HG03064 (cell line): Measurements from ENCODE around the gene CLEC4D.
A peak's percentile ranks its signal among the peaks of the same experiment; 100 is the strongest.
"Not testable (repeated sequence)": the region's sequence is repeated elsewhere in the genome, so short reads cannot be mapped to it uniquely, and the experiment has no call there.

ENCODE experiments used
- ATAC-seq: cut with Tn5 transposase; IDR thresholded peaks from one replicate; pipeline ENCODE4 v1.9.1; 2021; ENCODE audit warnings: low read depth; ENCODE audit not compliant: unreplicated experiment

The CLEC4D gene

DNA sequence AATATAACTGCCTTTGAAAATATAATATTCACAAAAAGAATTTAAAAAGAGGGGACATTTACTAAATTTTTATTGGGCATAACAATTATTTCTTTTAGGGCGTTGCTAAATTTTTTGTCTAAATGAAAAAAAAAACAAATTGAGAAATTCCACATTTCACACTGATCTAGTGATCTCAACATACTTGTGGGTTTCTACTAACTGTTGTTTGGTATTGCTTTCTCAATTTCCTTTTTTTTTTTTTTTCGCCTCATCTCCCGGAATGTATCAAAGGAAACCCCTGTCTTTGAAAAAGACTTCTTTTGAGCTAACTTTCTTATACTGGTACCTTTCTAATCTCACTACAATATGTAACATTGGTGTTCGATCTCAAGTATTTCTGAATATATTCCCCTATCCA, at the start of gene CLEC4D:
Gene CLEC4D (plus strand): TSS at position 248 of the 400 bp plus-strand sequence. CDS start 230 bp downstream, outside the sequence.
- no peak for ATAC-seq

GRCh38 chr12:8465301-8465996, 47.9 kb upstream of the CLEC4D start:
- no peak for ATAC-seq

- no peak for ATAC-seq
Measured at GRCh38 chr12:8466241-8466640, 47.1 kb upstream of the CLEC4D start.

DNA sequence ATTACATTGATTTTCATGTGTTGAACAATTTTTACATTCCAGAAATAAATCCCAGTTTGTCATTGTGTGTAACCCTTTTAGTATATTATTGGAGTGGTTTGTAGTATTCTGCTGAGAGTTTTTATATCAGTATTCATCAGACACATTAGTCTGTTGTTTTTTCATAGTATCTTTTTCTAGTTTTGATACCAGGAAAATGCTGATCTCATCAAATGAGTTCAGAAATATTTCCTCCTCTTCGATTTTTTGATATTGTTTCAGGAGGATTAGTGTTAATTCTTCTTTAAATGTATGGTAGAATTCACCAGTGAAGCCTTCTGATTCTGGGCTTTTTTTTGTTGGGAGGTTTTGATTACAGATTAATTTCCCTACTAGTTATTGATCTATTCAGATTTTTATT, 42.2 kb upstream of the CLEC4D start:
- no peak for ATAC-seq

DNA sequence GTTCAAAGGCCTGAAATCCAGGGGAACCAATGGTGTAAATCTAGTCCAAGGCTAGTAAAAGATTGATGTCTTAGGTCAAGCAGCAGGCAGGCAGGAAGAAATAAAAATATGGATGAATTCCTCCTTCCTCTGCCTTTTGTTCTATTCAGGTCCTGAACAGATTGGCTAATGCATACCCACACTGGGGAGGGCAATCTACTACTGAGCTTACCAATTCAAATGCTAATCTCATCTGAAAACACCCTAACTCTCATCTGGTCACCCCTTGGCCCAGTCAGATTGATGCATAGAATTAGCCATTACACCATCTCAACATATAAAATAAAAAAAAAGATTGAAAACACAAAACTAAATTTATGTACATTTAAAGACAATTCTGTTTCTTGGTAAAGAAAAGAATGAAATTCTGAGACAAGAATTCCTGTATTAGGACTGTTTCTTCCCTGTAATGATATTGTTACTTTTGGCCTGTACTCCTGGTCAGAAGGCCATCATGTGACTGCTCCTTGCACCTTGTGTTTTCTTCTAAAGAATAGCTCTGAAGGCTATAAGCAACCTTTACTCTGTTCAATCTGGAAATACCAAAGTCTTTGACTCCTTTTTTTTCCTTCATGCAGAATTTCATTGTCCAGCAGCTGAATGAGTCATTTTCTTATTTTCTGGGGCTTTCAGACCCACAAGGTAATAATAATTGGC, 37.6 kb upstream of the CLEC4D start:
- no peak for ATAC-seq

- no peak for ATAC-seq
Measured at GRCh38 chr12:8482571-8483061, 30.7 kb upstream of the CLEC4D start.

DNA sequence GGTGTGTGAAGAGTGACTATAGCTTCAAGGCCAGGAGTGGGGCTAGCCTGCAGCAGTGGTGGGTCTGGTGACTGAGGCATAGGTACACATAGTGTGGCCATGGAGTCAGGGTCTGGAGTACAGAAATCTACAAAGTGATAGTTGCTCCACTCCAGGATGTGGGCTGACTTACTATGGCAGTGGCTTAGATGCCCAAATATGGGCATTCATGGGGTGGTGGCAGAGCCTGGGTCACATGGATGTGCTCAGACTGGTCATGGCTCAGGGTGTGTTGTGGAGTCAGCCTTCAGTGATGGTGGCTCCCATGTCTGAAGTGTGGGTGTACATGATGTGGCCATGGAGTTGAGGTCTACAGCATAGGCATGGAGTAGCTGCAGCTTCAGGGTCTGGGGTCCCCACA, 30.2 kb upstream of the CLEC4D start:
- ATAC-seq, result no peak

GRCh38 chr12:8491646-8492530, 21.4 kb upstream of the CLEC4D start:
- ATAC-seq, result no peak

DNA sequence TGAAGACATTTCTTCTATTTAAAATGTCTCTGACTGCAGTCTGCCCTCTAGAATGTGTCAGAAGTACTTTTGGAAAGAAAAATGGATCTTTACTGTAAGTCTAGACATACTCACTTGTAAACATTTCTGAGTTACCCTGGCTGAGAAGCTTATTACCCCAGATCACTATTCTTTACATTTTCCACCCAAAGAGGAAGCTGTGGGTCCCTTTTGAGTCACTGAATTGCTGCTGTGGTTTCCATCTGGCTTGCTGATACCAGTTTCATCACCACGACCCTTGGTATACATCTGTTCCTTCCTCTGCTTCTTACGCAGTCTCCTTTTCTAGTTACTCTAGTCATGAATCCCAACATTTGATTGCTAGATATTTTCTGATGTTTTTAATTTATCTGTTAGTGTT, 20.2 kb upstream of the CLEC4D start:
- peak; percentile 86 for ATAC-seq

DNA sequence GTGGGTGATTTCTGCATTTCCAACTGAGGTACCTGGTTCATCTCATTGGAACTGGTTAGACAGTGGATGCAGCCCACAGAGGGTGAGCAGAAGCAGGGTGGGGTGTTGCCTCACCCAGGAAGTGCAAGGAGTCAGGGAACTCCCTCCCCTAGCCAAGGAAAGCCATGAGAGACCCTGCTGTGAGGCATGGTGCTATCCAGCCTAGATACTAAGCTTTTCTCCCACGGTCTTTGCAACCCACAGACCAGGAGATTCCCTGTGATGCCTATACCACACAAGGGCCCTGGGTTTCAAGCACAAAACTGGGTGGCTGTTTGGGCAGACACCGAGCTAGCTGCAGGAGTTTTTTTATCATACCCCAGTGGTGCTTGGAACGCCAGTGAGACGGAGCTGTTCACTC, 17.6 kb upstream of the CLEC4D start:
- ATAC-seq, result not testable (repeated sequence)

- ATAC-seq, result not testable (repeated sequence)
Measured at GRCh38 chr12:8496074-8496473, 17.2 kb upstream of the CLEC4D start.

- no peak for ATAC-seq
Measured at GRCh38 chr12:8499616-8500015, 13.7 kb upstream of the CLEC4D start.

- ATAC-seq, result no peak
Measured at GRCh38 chr12:8501720-8502119, 11.6 kb upstream of the CLEC4D start.

- no peak for ATAC-seq
Measured at GRCh38 chr12:8504351-8504750, 9.0 kb upstream of the CLEC4D start.

- no peak for ATAC-seq
Measured at GRCh38 chr12:8507596-8507995, 5.7 kb upstream of the CLEC4D start.

DNA sequence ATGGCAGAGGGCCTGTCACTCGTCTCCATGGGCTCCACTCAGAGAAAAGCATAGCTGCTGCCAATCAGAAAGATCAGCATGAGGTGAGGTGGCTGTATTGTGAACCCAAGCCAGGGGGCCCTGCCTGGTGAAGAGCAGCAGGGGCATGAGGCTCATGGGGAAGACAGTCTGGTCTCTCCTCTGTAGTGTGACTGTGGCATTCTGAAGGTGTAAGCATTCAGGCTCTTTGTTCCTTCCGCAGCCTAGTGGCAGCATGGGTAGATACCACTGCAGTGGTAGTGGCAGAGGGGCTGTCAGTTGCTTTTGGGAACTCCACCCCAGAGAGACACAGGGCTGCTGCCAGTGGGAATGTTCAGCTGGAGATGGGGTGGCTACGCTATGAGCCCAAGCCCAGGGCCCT, 5.1 kb upstream of the CLEC4D start:
- ATAC-seq, result no peak

- ATAC-seq, result no peak
Measured at GRCh38 chr12:8508910-8509841, 4.1 kb upstream of the CLEC4D start.

- no peak for ATAC-seq
Measured at GRCh38 chr12:8517971-8518370, 4.7 kb downstream of the CLEC4D start.

DNA sequence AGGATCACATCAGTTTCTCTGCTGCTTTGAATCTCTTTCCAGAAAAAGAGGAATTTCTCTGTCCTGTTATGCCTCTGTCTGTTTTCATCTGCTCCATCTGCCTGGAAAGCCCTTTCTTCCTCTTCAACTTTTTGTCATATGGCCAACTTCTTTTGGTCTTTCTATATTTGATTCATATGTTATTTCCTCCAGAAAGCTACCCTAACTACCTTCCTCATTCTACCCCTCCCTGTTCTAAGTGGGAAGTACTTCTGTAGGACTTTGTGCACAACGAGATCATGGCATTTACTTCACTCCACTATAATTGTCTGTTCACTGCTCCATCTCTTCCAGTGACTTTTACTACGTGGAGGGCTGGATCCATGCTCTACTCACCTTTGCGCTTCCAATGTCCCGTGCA, 5.9 kb downstream of the CLEC4D start:
- ATAC-seq, result no peak
